NB4 (cell line): Measurements from ENCODE around the gene ARHGAP12.

ENCODE experiments used
- CTCF ChIP-seq: IDR thresholded peaks from one replicate; pipeline ENCODE4 v1.5.1; 2012; ENCODE audit warnings: low read depth, low read length
- POLR2A ChIP-seq: IDR thresholded peaks from 2 replicates; pipeline ENCODE4 v1.6.1; 2011; ENCODE audit warnings: mild to moderate bottlenecking; ENCODE audit not compliant: insufficient read length; ENCODE audit errors: extremely low read depth
- TF ChIP-seq, protein P1 (sequence below): IDR thresholded peaks from 2 replicates; pipeline ENCODE4 v1.6.1; 2011; ENCODE audit warnings: low read depth, low read length

DNA sequence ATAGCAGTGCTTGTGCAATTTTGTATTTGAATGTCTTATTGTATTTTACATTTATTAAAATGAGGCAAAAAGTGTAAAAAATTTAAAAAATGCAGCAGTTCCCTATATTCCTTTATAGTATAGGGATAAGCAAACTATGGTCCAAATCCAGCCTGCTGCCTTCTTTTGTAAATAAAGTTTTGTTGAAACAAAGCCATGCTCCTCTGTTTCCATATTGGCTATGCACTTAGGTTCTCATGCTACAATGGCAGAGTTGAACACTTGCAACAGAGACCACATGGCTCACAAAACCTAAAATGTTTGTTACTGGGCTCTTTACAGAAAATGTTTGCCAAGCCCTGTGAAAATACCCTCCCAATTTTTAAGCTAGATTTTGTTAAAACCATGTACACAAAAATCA lies 50.1 kb downstream of the ARHGAP12 start:
- TF ChIP-seq CTCF, result no peak
- TF ChIP-seq POLR2A, result no peak
- TF ChIP-seq, protein P1, sequence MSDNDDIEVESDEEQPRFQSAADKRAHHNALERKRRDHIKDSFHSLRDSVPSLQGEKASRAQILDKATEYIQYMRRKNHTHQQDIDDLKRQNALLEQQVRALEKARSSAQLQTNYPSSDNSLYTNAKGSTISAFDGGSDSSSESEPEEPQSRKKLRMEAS, result no peak
